Measurements from ENCODE around the gene RGS3.

GRCh38 chr9:113600871-113601614, 137.5 kb downstream of the RGS3 start:
- TF ChIP-seq, protein P1, sequence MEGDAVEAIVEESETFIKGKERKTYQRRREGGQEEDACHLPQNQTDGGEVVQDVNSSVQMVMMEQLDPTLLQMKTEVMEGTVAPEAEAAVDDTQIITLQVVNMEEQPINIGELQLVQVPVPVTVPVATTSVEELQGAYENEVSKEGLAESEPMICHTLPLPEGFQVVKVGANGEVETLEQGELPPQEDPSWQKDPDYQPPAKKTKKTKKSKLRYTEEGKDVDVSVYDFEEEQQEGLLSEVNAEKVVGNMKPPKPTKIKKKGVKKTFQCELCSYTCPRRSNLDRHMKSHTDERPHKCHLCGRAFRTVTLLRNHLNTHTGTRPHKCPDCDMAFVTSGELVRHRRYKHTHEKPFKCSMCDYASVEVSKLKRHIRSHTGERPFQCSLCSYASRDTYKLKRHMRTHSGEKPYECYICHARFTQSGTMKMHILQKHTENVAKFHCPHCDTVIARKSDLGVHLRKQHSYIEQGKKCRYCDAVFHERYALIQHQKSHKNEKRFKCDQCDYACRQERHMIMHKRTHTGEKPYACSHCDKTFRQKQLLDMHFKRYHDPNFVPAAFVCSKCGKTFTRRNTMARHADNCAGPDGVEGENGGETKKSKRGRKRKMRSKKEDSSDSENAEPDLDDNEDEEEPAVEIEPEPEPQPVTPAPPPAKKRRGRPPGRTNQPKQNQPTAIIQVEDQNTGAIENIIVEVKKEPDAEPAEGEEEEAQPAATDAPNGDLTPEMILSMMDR (IDR thresholded peaks at IDR 0.05), result no peak
- TF ChIP-seq POLR2A (IDR thresholded peaks at IDR 0.05) (no peak), POLR2AphosphoS5 (IDR thresholded peaks at IDR 0.05) (no peak)

Data from gastroesophageal sphincter (tissue), 3 donors.